A549 treated with RU486 at 1 μM for 4 hours (cell line): ENCODE results near the gene SLC34A1. TPM values are rescaled to one million over a fixed set of nuclear protein-coding genes. Genes with fewer than 3 reads are reported as not detected.

Experiments
- total RNA-seq: library from RNA; stranded (reverse); fragments of 200-300 nt; extraction: Qiagen RNA extraction; gene quantifications from 5 replicates; pipeline ENCODE4 v1.2.3, GENCODE V29; 2022; ENCODE audit warnings: low read depth

SLC34A1 gene, protein sequence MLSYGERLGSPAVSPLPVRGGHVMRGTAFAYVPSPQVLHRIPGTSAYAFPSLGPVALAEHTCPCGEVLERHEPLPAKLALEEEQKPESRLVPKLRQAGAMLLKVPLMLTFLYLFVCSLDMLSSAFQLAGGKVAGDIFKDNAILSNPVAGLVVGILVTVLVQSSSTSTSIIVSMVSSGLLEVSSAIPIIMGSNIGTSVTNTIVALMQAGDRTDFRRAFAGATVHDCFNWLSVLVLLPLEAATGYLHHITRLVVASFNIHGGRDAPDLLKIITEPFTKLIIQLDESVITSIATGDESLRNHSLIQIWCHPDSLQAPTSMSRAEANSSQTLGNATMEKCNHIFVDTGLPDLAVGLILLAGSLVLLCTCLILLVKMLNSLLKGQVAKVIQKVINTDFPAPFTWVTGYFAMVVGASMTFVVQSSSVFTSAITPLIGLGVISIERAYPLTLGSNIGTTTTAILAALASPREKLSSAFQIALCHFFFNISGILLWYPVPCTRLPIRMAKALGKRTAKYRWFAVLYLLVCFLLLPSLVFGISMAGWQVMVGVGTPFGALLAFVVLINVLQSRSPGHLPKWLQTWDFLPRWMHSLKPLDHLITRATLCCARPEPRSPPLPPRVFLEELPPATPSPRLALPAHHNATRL
- total RNA-seq: not detected in 5 replicates

DNA sequence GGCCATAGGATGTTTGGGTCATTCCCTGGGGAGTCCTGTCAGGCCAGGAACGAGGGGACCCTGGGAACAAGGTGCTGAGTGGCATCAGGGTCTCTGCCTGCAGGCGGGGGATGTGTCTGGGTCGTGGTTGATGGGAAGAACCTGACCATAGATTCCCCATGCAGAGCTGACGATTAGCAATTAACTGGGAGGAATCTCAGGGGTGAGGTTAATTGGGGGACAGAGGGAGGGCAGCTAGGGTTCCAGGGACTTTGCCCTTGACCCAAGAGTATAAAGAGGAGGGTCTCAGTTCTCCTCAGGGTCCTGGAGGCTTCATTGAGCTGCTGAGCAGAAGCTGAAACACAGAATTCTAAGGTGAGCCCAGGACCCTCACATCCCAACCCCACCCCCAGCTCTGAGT, at the start of gene SLC34A1:
SLC34A1 (plus strand) TSS at position 301 of the 400 bp plus-strand sequence. CDS start 1,308 bp downstream, outside the sequence.

DNA sequence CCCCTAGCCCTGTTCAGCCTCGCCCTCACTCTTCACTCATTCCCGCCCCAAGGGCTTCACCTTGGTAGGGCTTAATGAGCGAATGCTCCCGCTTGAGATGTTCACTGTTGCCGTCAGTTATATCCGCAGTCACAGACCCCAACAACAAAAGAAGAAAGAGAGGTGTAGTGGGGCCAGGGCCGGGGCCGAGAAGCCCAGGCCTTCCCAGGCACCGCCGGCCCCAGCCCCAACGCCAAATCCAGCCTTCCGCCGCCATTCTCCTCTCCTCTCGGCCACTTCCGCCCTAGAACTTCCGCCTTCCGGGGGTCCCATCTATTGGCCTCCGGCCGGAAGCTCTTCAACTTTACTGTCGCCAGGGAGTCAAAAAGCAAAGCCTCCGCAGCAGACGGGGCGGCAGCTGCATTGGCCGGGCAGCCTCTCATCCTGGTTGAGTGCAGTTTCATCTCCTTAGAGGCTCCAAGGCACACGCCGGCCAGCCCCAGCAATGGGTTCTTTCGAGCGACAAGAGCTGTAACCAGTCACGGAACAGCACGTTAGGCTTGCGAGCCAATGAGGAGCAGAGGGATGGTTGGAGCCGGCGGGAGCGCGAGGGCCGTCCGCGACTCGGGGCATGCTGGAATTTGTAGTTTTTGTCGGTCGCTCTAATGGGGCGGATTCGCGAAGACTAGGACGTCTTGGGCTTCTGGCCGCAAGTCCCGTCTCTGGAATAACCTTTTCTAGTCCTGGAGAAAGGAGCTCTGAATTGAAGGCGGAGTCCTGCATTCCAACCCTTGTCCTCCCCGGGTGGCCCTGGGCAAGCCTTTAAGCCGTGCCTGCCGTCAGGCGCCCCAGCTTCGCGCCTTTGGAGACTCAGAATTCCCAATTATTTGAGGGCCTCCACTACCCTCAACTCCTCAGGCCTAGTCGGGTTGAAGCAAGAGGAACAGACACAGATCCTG, 32.6 kb upstream of the SLC34A1 start, which contains the start of gene LMAN2:
LMAN2 (minus strand) TSS at position 277 of the 938 bp plus-strand sequence; CDS start at position 256, 21 bp downstream.

DNA sequence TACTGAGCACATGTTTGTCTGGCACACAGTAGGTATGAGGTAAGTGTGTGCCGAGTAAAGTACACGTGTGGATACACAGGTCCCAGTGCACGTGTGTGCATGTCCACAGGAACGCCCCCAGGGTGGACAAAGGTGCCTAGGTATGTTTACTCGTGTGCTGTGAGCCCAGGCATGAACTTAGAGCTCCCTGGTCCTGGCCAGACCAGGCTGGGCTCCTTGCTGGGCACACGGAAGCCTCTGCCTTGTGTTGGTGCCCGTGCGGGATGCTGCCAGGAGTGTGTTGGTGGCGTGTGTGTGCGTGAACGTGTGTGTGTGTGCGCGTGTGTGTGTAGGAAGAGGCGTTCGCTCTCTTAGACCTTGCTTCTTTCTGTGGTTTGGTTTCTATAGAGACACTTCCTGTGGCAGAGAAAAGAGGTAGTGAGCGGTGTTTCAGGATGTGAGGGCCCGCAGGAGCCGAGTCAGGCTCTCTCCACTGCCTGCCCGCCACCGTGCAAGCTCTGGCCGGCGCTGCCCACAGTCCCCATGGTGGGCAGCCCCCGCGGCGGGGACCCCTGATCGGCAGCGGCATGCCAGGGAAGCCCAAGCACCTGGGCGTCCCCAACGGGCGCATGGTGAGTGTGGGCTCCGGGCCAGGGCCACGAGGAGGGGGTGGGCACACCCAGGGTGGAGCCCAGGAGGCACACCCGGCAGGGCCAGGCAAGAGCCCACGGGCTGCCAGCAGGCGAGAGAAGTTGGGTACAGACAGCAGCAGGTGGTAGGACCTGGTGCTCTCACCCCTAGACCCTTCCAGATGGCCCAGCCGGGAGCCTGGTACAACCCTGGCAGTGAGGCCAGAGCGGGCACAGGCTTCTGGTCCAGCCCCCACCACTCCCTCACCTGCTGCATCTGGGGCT, 26.5 kb upstream of the SLC34A1 start, which contains the start of gene RGS14:
RGS14 (plus strand) TSS at position 466 of the 893 bp plus-strand sequence; CDS start at position 567, 101 bp downstream.

DNA sequence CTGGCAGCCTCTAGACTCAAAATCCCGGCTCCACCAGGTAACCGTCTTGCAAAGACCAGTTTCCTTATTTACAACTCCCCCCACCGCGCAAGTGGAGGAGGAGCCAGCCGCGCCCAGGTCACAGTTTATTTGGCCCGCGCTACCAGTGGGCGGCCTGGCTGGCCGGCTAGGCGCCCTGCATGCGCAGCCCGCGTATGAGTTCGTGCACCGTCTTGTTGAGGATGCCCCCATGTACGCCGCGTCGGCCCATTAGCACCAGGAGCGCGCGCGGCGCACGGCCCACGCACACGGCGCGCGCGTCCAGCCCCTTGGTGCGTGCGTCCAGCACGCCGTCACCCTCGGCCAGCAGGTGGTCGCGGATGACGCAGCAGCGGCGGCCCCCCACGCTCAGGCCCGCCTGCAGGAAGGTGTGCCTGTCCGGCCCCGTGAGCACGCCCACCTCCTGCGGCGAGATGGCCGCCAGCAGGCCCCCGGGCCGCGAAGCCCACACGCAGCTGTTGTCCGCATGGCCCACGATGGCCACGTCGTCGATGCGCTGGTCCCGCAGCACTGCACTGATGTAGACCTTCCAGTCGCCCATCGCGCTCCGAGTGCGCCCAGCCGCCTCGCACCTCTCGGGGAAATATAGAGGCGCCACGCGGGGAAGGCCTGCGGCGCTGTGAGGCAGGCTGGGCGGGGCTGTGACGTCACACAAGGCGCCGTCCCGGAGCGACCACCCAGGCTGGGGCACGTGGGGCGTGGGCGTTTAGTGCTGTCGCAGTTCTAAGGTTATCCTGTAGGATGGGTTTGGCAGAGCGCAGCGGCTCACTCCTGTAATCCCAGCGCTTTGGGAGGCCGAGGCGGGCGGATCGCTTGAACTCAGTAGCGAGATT, 16.0 kb downstream of the SLC34A1 start, which contains the start of gene PFN3:
PFN3 (minus strand) TSS at position 665 of the 872 bp plus-strand sequence; CDS start at position 580, 85 bp downstream.

DNA sequence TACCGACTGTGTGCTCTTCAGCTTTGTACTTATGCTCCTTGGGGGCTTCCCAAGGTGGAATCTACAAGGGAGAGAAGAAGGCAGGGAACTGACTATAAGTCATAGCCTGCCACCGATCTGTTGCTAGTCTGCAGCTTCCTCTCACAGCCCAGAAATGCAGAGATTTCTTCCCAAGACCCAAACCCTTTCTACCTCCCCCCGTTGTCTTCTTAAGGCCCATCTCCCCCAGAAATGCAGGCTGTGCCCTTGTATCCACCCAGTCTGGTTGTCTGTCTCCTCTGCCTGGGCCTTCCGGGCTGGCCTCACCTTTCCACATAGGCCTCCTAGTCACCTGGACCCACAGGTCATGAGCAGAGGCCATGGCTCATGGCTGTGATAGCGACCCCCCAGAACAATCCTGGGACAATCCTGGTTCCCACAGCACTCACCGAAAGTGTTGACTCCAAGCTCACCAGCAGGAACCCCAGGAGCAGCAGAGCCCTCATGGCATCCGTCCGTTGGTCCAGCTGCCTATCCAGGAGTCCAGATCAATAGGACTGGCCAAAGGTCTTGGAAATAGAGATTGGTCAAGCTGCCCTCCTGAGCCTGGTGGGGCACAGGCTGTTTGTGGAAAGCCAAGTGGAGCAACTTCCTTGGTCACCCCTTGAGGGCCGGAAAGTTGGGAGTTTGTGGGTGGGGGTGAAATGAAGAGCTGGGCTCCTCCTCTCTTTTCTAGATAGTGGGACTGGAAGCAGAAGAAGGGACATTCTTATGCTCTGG, 25.0 kb downstream of the SLC34A1 start, which contains the start of gene F12:
F12 (minus strand) TSS at position 522 of the 759 bp plus-strand sequence; CDS start at position 485, 37 bp downstream.

DNA sequence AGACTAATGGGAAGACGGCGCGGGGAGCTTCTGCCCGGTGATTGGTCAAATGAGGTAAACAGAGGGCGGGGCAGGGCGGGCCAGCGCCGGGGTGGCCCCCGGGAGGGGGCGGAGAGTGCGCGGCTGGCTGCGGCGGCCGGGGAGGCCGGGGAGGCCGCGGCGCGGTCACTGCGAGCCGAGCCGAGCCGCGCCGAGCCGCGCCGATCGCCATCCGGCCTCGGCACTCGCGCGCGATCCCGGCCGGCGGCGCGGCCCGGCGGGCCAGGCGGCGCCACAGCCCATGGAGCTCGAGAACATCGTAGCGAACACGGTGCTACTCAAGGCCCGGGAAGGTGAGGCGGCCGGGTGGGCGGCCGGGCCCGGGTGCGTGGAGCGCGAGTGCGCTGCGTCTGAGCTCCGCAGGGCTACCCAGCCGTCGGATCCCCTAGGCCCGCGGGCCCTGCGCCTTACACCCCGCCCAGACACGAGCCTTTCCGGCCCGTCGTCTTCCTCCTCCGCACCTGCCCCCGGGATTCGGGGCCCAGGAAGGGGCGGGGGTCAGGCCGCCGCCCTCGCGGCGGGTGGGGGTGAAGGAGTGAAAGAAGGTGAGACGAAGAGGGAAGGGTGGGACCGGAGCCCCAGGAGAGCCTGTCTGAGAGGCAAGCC, 42.5 kb downstream of the SLC34A1 start, which contains the start of gene GRK6:
GRK6 (plus strand) TSS at position 111 of the 645 bp plus-strand sequence; CDS start at position 281, 170 bp downstream.

DNA sequence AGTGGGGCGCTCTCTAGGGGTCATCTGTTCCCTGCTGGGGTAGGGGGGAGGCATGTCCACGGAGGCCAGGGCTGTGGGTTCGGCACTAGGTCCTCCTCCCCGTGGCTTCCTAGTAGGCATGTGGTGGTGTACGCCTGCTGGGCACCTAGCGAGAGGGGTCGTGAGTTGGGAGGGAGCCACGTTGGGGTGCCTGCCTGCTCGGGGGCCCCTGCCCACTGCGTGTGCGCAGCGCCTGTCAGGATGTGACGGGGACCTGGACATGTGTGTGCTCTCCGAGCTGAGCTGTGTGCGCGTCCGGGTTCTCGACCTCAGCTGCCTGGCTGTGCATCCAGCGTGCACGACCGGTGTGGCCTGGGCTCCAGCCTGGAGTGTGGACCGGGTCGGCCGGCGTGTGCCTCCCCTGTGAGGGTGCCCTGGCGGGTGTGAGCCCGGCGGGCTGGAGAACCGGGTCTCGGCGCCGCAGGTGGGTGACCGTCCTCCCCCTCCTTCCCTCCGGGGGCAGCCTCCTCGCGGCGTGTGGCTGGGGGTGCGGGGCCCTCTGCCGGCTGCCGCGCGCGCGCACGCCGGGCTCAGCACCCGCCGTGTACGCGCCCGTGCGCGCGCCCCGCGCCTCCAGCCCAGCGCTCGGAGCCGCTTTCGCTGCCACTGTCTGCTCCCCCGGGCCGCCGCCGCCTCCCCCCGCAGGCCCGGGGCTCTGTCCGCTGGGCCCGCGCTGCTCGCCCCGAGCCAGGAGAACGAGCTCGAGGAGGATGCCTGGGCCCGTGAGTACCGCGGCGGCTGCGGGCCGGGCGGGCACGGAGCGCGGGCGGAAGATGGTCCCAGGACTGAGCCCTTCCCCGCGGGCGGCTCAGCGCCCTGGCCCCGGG, 62.2 kb downstream of the SLC34A1 start, which contains the start of gene PRR7:
PRR7 (plus strand) TSS at position 615 of the 866 bp plus-strand sequence. CDS start 8,254 bp downstream, outside the sequence.

Other genes starting within 250 kb of the SLC34A1 start
- gene RAB24, start 80.7 kb upstream of the SLC34A1 start, total RNA-seq: 22.2 to 29.2 TPM (median 27.3 TPM) in 5 replicates
- 285 to 406 TPM (median 364 TPM) in 5 replicates for gene PRELID1, start 80.6 kb upstream of the SLC34A1 start, total RNA-seq
- gene MXD3, start 72.5 kb upstream of the SLC34A1 start, total RNA-seq: 12.9 to 22.2 TPM (median 17.1 TPM) in 5 replicates
- 183 to 219 TPM (median 196 TPM) in 5 replicates for gene LMAN2, start 32.8 kb upstream of the SLC34A1 start, total RNA-seq
- gene RGS14, start 26.5 kb upstream of the SLC34A1 start, total RNA-seq: 6.0 to 6.9 TPM (median 6.2 TPM) in 5 replicates
- not detected in 5 replicates for gene PFN3, start 16.2 kb downstream of the SLC34A1 start, total RNA-seq
- gene F12, start 25.1 kb downstream of the SLC34A1 start, total RNA-seq: 11.8 to 26.6 TPM (median 21.3 TPM) in 5 replicates
- gene GRK6, start 42.2 kb downstream of the SLC34A1 start, total RNA-seq: 18.0 to 27.8 TPM (median 26.3 TPM) in 5 replicates
- 17.5 to 43.9 TPM (median 41.0 TPM) in 5 replicates for gene PRR7, start 62.4 kb downstream of the SLC34A1 start, total RNA-seq
- 49.8 to 80.7 TPM (median 69.2 TPM) in 5 replicates for gene DBN1, start 89.2 kb downstream of the SLC34A1 start, total RNA-seq
- 72.7 to 114 TPM (median 102 TPM) in 5 replicates for gene PDLIM7, start 113.2 kb downstream of the SLC34A1 start, total RNA-seq
- 3.0 to 5.6 TPM (median 4.3 TPM) in 5 replicates for gene DOK3, start 125.4 kb downstream of the SLC34A1 start, total RNA-seq
- gene DDX41, start 132.5 kb downstream of the SLC34A1 start, total RNA-seq: 90.8 to 130 TPM (median 111 TPM) in 5 replicates
- 18.7 to 31.7 TPM (median 26.3 TPM) in 5 replicates for gene FAM193B, start 170.1 kb downstream of the SLC34A1 start, total RNA-seq
- gene TMED9, start 207.8 kb downstream of the SLC34A1 start, total RNA-seq: 276 to 283 TPM (median 278 TPM) in 5 replicates
- gene B4GALT7, start 215.7 kb downstream of the SLC34A1 start, total RNA-seq: 20.9 to 31.0 TPM (median 24.6 TPM) in 5 replicates